Measurements from ENCODE around the gene FGF14. TPM values are rescaled to one million over a fixed set of nuclear protein-coding genes. Genes with fewer than 3 reads are reported as not detected.

The FGF14 gene
- total RNA-seq, 1 experiment from 2014 or later, result 0.22 TPM

DNA sequence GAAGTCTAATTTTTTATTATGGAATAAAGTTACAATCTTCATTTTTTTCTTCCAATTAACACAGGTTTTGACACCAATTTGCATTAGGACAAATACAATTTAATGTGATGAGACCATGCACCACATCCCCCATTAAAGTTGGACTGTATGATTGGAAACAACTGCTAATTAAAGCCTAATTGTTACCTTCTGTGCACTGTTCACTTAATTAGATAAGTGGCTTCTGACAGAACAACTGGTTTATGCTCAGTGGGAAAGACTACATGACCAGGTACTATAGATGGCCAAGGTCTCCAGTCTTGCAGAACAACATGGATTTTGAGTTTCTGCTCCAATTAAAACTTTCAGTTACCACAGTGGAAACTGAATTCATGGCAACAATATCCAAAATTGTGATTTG is 198.1 kb downstream of the FGF14 start:
- H4K8ac ChIP-seq (replicated peaks; ENCODE audit: insufficient read length, low read depth, low read length), result no peak overlapping the region
- no peaks in the 10 kb centered on the region for H3K27me3 Mint-ChIP-seq (ENCODE audit: low read depth)
- H2BK120ac ChIP-seq (ENCODE audit: low read depth, low read length, poor library complexity, severe bottlenecking), result no peak overlapping the region
- no peaks in the 10 kb centered on the region for H3K9me3 ChIP-seq (ENCODE audit: control insufficient read depth, low read depth, low read length)
- H3K56ac ChIP-seq (ENCODE audit: insufficient read length, low read depth, low read length), result no peak overlapping the region
- no peak overlapping the region for H2BK5ac ChIP-seq (ENCODE audit: insufficient read length, low read length)
- no peak overlapping the region for H2BK12ac ChIP-seq (ENCODE audit: insufficient read length, low read depth, low read length)
- no peak overlapping the region for H3K27ac ChIP-seq (ENCODE audit: insufficient read length, low read depth, low read length)
- H3K18ac ChIP-seq (ENCODE audit: insufficient read length, low read depth, low read length), result no peak overlapping the region
- H4K91ac ChIP-seq (ENCODE audit: insufficient read length, low read depth, low read length), result no peak overlapping the region
- no peaks in the 10 kb centered on the region for H3K79me2 ChIP-seq (ENCODE audit: insufficient read depth, low read length)
- H3K4me1 Mint-ChIP-seq, result no peaks in the 10 kb centered on the region
- H2AK5ac ChIP-seq (ENCODE audit: insufficient read length, low read length), result no peak overlapping the region
- no peaks in the 10 kb centered on the region for H3K36me3 Mint-ChIP-seq (ENCODE audit: insufficient read depth in 1 of 3, low read depth in 3 of 3)
- H3K4me2 ChIP-seq (ENCODE audit: insufficient read depth, insufficient read length, low read length), result no peak overlapping the region
- H2BK20ac ChIP-seq (ENCODE audit: low read depth, low read length, poor library complexity, severe bottlenecking), result no peak overlapping the region
- H3K79me1 ChIP-seq (ENCODE audit: insufficient read depth, low read depth, low read length, poor library complexity, severe bottlenecking), result no peaks in the 10 kb centered on the region
- no peaks in the 10 kb centered on the region for H3K23me2 ChIP-seq (ENCODE audit: insufficient read length, low read depth, low read length, poor library complexity, severe bottlenecking)
- no peaks in the 10 kb centered on the region for H3K27me3 ChIP-seq (ENCODE audit: insufficient read depth, low read length)
- no peak overlapping the region for H3K27ac Mint-ChIP-seq
- no peak overlapping the region for H3K14ac ChIP-seq (ENCODE audit: insufficient read depth, low read length)
- H2BK15ac ChIP-seq (ENCODE audit: low read depth, low read length), result no peak overlapping the region
- H3K23ac ChIP-seq (ENCODE audit: insufficient read length, low read depth, low read length), result no peak overlapping the region
- H3K4me3 Mint-ChIP-seq, result no peak overlapping the region
- TF ChIP-seq, protein P1, sequence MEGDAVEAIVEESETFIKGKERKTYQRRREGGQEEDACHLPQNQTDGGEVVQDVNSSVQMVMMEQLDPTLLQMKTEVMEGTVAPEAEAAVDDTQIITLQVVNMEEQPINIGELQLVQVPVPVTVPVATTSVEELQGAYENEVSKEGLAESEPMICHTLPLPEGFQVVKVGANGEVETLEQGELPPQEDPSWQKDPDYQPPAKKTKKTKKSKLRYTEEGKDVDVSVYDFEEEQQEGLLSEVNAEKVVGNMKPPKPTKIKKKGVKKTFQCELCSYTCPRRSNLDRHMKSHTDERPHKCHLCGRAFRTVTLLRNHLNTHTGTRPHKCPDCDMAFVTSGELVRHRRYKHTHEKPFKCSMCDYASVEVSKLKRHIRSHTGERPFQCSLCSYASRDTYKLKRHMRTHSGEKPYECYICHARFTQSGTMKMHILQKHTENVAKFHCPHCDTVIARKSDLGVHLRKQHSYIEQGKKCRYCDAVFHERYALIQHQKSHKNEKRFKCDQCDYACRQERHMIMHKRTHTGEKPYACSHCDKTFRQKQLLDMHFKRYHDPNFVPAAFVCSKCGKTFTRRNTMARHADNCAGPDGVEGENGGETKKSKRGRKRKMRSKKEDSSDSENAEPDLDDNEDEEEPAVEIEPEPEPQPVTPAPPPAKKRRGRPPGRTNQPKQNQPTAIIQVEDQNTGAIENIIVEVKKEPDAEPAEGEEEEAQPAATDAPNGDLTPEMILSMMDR (conservative IDR thresholded peaks at IDR 0.05), result no peak
- H3K4ac ChIP-seq (ENCODE audit: low read depth, low read length), result no peak overlapping the region
- H3K9me3 Mint-ChIP-seq, result no peaks in the 10 kb centered on the region
- no peak overlapping the region for H2AFZ ChIP-seq (ENCODE audit: low read length)
- no peak overlapping the region for H4K5ac ChIP-seq (ENCODE audit: insufficient read length, low read depth, low read length)
- no peak overlapping the region for H3K9ac ChIP-seq (ENCODE audit: extremely low read depth, insufficient read length, low read length)
- H4K20me1 ChIP-seq (ENCODE audit: control insufficient read depth, insufficient read depth, insufficient read length), result no peaks in the 10 kb centered on the region
- no peak overlapping the region for H3T11ph ChIP-seq (ENCODE audit: low read length)
- DNase-seq, result no peak
- H3K4me1 ChIP-seq (ENCODE audit: insufficient read depth, low read length), result no peaks in the 10 kb centered on the region

Measured in H9 (cell line).